ENCODE data around the gene U2AF2.

The U2AF2 gene

GRCh38 chr19:55632463-55632834 lies 22.4 kb upstream of the U2AF2 start:
- Histone ChIP-seq H3K27me3 (no peaks in the 10 kb centered on the region), H3K36me3 (no peaks in the 10 kb centered on the region), H3K27ac (peak overlapping the region; percentile 49), H3K9me3 (no peaks in the 10 kb centered on the region), H3K4me1 (ENCODE audit: control insufficient read depth in 1 of 2, insufficient read depth in 1 of 2, low read depth in 1 of 2, low read length in 1 of 2) (peaks cover 36 to 45% of the 10 kb centered on the region in 2 experiments), H3K4me3 (ENCODE audit: low read depth in 1 of 2, low read length in 1 of 2) (no peak overlapping the region)
- TF ChIP-seq CTCF (IDR thresholded peaks at IDR 0.05) = peak; percentile 88

DNA sequence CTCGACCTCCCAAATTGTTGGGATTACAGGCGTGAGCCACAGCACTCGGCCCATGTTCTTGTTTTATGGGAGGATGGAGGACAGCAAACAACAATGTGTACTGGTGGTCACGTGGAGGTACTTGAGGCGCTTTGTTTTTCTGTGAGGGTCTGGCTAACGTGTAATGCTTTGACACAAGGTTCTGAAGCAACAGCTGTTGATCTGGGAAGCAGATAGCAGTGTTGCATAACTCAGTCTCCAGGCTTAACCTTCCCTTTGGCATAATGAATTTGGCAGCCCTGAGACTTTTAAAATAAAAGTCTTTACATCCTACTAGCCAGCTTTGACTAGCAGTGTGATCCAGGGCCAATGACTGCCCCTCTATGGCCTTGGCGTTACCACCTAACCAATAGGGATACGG lies 21.0 kb upstream of the U2AF2 start:
- no peak for TF ChIP-seq CTCF (IDR thresholded peaks at IDR 0.05)
- Histone ChIP-seq H3K4me3 (ENCODE audit: low read depth in 1 of 2, low read length in 1 of 2) (peak overlapping the region in 1 of 2 experiments; percentile 82), H3K4me1 (ENCODE audit: control insufficient read depth in 1 of 2, insufficient read depth in 1 of 2, low read depth in 1 of 2, low read length in 1 of 2) (peaks cover 36 to 45% of the 10 kb centered on the region in 2 experiments), H3K9me3 (no peaks in the 10 kb centered on the region), H3K27me3 (no peaks in the 10 kb centered on the region), H3K27ac (peak overlapping the region; percentile 93), H3K36me3 (peaks cover 7% of the 10 kb centered on the region)

- H3K36me3 ChIP-seq = peaks cover 7% of the 10 kb centered on the region
- H3K9me3 ChIP-seq = no peaks in the 10 kb centered on the region
- peak overlapping the region; percentile 93 for H3K27ac ChIP-seq
- H3K27me3 ChIP-seq = peaks cover 9% of the 10 kb centered on the region
- no peak for TF ChIP-seq CTCF (IDR thresholded peaks at IDR 0.05)
- peak overlapping the region; percentile 74 to 82 for H3K4me3 ChIP-seq (ENCODE audit: low read depth in 1 of 2, low read length in 1 of 2)
- peaks cover 42 to 51% of the 10 kb centered on the region in 2 experiments for H3K4me1 ChIP-seq (ENCODE audit: control insufficient read depth in 1 of 2, insufficient read depth in 1 of 2, low read depth in 1 of 2, low read length in 1 of 2)
Observed at GRCh38 chr19:55635334-55635717, 19.5 kb upstream of the U2AF2 start.

DNA sequence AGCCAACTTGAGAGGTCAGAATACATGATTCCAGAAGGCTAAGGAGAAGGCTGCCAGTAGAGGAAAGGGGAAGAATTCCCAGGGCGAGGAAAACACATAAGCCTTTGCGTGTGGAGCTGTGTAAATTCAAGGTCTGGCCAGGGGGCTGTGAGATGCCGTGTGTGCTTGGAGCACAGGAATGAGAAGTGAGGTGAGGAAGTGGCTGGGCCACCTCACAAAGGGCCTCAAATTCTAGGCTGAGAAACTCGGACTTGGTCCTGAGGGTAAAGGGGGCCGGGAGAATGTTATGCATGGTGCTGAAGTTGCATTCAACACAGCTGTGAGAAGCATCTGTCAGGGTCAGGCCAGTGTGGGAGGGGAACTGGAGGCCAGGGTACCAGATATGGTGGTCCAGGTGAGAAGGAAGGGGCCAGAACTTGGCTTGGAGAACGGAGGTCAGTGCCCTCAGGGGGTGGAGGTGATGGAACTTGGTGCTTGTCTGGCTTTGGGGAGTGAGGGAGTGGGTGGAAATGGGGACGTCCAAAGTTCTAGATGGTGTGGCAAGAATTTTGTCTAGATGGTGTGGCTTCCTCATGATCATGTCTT lies 18.9 kb upstream of the U2AF2 start:
- Histone ChIP-seq H3K4me3 (ENCODE audit: low read depth in 1 of 2, low read length in 1 of 2) (peak overlapping the region; percentile 74 to 82), H3K27me3 (peaks cover 15% of the 10 kb centered on the region), H3K4me1 (ENCODE audit: control insufficient read depth in 1 of 2, insufficient read depth in 1 of 2, low read depth in 1 of 2, low read length in 1 of 2) (peaks cover 46 to 57% of the 10 kb centered on the region in 2 experiments), H3K36me3 (peaks cover 7% of the 10 kb centered on the region), H3K9me3 (no peaks in the 10 kb centered on the region), H3K27ac (peak overlapping the region; percentile 93)
- TF ChIP-seq CTCF (IDR thresholded peaks at IDR 0.05) = no peak

DNA sequence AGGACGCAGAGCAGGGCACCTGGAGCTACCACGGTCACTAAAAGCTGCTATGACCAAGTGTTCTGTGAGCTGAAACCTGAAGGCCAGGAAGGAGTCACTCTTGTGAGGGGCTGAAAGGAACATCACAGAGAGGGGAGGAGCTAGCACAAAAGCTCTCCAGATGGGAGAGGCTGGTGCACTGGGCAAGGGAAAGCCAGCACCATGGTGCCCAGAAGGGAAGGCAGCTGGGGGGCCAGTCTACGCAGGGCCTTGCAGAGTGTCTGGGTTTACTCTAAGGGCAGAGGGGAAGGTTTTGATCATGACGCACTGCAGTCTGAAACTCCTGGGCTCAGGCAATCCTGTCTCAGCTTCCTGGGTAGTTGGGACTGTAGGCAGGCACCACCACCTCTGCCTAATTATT lies 18.1 kb upstream of the U2AF2 start:
- no peak for TF ChIP-seq CTCF (IDR thresholded peaks at IDR 0.05)
- Histone ChIP-seq H3K9me3 (no peaks in the 10 kb centered on the region), H3K27ac (no peak overlapping the region), H3K4me3 (ENCODE audit: low read depth in 1 of 2, low read length in 1 of 2) (no peak overlapping the region), H3K36me3 (peaks cover 7% of the 10 kb centered on the region), H3K27me3 (peaks cover 21% of the 10 kb centered on the region), H3K4me1 (ENCODE audit: control insufficient read depth in 1 of 2, insufficient read depth in 1 of 2, low read depth in 1 of 2, low read length in 1 of 2) (peaks cover 48 to 62% of the 10 kb centered on the region in 2 experiments)

All from neutrophil (primary cell).